Measurements from ENCODE around the gene TMEM176A.

Gene TMEM176A

GRCh38 chr7:150851492-150852370 lies 51.2 kb downstream of the TMEM176A start:
- H3K27me3 ChIP-seq (ENCODE audit: control insufficient read depth in 1 of 2, insufficient read depth in 1 of 2, low read length in 2 of 2), result peaks cover 0 to 24% of the 10 kb centered on the region in 2 experiments
- WGBS, result 80% methylated on average over 19 of the region's 19 CpGs

GRCh38 chr7:150852371-150852905 lies 51.9 kb downstream of the TMEM176A start, which contains the start of gene AOC1:
Gene AOC1 (plus strand): TSS chr7:150852517. CDS start chr7:150856471, 3,954 bp downstream.
- H3K4me1 ChIP-seq (ENCODE audit: control insufficient read depth, insufficient read depth, low read depth, low read length), result peaks cover 1% of the 10 kb centered on the region
- H3K36me3 ChIP-seq (ENCODE audit: control insufficient read depth in 1 of 2, insufficient read depth in 2 of 2, low read depth in 1 of 2, low read length in 2 of 2), result no peaks in the 10 kb centered on the region
- H3K4me2 ChIP-seq (ENCODE audit: low read length, poor library complexity, severe bottlenecking), result no peak within 1 kb of the TSS
- H4K91ac ChIP-seq (ENCODE audit: low read length), result no peak within 1 kb of the TSS
- H4K8ac ChIP-seq (ENCODE audit: low read length), result no peak within 1 kb of the TSS
- WGBS, result 66% methylated on average over 8 of the region's 8 CpGs
- DNase-seq, result no peak
- H2BK5ac ChIP-seq (ENCODE audit: low read depth, low read length, poor library complexity, severe bottlenecking), result no peak within 1 kb of the TSS
- H3K79me1 ChIP-seq (replicated peaks; ENCODE audit: low read length, poor library complexity, severe bottlenecking), result no peaks in the 10 kb centered on the region
- H3K27ac ChIP-seq (ENCODE audit: low read length, poor library complexity, severe bottlenecking), result no peak within 1 kb of the TSS
- no peak within 1 kb of the TSS for H3K23ac ChIP-seq (ENCODE audit: low read length in 2 of 2)
- no peak within 1 kb of the TSS for H3K14ac ChIP-seq (ENCODE audit: low read length in 2 of 2)
- H3K18ac ChIP-seq (ENCODE audit: low read depth in 1 of 2, low read length in 2 of 2), result no peak within 1 kb of the TSS
- H3K4ac ChIP-seq (ENCODE audit: low read depth in 1 of 2, low read length in 2 of 2), result no peak within 1 kb of the TSS
- no peak within 1 kb of the TSS for H2AK5ac ChIP-seq (ENCODE audit: low read length, severe bottlenecking)
- H2BK120ac ChIP-seq (ENCODE audit: low read depth, low read length), result no peak within 1 kb of the TSS
- no peak within 1 kb of the TSS for H2BK12ac ChIP-seq (ENCODE audit: low read length in 2 of 2)
- H3K9ac ChIP-seq (ENCODE audit: low read length), result no peak within 1 kb of the TSS
- peaks cover 0 to 24% of the 10 kb centered on the region in 2 experiments for H3K27me3 ChIP-seq (ENCODE audit: control insufficient read depth in 1 of 2, insufficient read depth in 1 of 2, low read length in 2 of 2)
- no peak within 1 kb of the TSS for H2BK15ac ChIP-seq (ENCODE audit: low read depth, poor library complexity, severe bottlenecking)
- no peaks in the 10 kb centered on the region for H3K9me3 ChIP-seq (ENCODE audit: control insufficient read depth, low read length)
- no peak within 1 kb of the TSS for H3K4me3 ChIP-seq (ENCODE audit: insufficient read depth in 1 of 2, low read depth in 1 of 2, low read length in 2 of 2)
- H2AFZ ChIP-seq (ENCODE audit: low read depth, low read length), result no peak within 1 kb of the TSS

More at GRCh38 chr7:150851492-150852370, 51.2 kb downstream of the TMEM176A start:
- Histone ChIP-seq H2AK5ac (ENCODE audit: low read length, severe bottlenecking) (no peak overlapping the region), H3K36me3 (ENCODE audit: control insufficient read depth in 1 of 2, insufficient read depth in 2 of 2, low read depth in 1 of 2, low read length in 2 of 2) (no peaks in the 10 kb centered on the region), H3K79me1 (replicated peaks; ENCODE audit: low read length, poor library complexity, severe bottlenecking) (no peaks in the 10 kb centered on the region), H3K23ac (ENCODE audit: low read length in 2 of 2) (no peak overlapping the region), H4K8ac (ENCODE audit: low read length) (no peak overlapping the region), H2BK12ac (ENCODE audit: low read length in 2 of 2) (no peak overlapping the region), H4K91ac (ENCODE audit: low read length) (no peak overlapping the region), H3K4me2 (ENCODE audit: low read length, poor library complexity, severe bottlenecking) (no peak overlapping the region), H2BK5ac (ENCODE audit: low read depth, low read length, poor library complexity, severe bottlenecking) (no peak overlapping the region), H3K27ac (ENCODE audit: low read length, poor library complexity, severe bottlenecking) (no peak overlapping the region), H2BK120ac (ENCODE audit: low read depth, low read length) (no peak overlapping the region), H3K4ac (ENCODE audit: low read depth in 1 of 2, low read length in 2 of 2) (no peak overlapping the region), H3K14ac (ENCODE audit: low read length in 2 of 2) (no peak overlapping the region), H3K4me3 (ENCODE audit: insufficient read depth in 1 of 2, low read depth in 1 of 2, low read length in 2 of 2) (no peak overlapping the region), H3K18ac (ENCODE audit: low read depth in 1 of 2, low read length in 2 of 2) (no peak overlapping the region), H3K4me1 (ENCODE audit: control insufficient read depth, insufficient read depth, low read depth, low read length) (peaks cover 1% of the 10 kb centered on the region), H3K9me3 (ENCODE audit: control insufficient read depth, low read length) (no peaks in the 10 kb centered on the region), H3K9ac (ENCODE audit: low read length) (no peak overlapping the region), H2BK15ac (ENCODE audit: low read depth, poor library complexity, severe bottlenecking) (no peak overlapping the region), H2AFZ (ENCODE audit: low read depth, low read length) (no peak overlapping the region)
- no peak for DNase-seq

- H3K14ac ChIP-seq (ENCODE audit: low read length in 2 of 2), result no peak overlapping the region
- no peaks in the 10 kb centered on the region for H3K36me3 ChIP-seq (ENCODE audit: control insufficient read depth in 1 of 2, insufficient read depth in 2 of 2, low read depth in 1 of 2, low read length in 2 of 2)
- H2AK5ac ChIP-seq (ENCODE audit: low read length, severe bottlenecking), result no peak overlapping the region
- no peak overlapping the region for H2BK5ac ChIP-seq (ENCODE audit: low read depth, low read length, poor library complexity, severe bottlenecking)
- H3K4ac ChIP-seq (ENCODE audit: low read depth in 1 of 2, low read length in 2 of 2), result no peak overlapping the region
- no peak overlapping the region for H3K27ac ChIP-seq (ENCODE audit: low read length, poor library complexity, severe bottlenecking)
- no peak overlapping the region for H3K9ac ChIP-seq (ENCODE audit: low read length)
- H3K23ac ChIP-seq (ENCODE audit: low read length in 2 of 2), result no peak overlapping the region
- no peak overlapping the region for H4K91ac ChIP-seq (ENCODE audit: low read length)
- H2AFZ ChIP-seq (ENCODE audit: low read depth, low read length), result no peak overlapping the region
- WGBS, result 79% methylated on average over 17 of the region's 19 CpGs
- no peak for DNase-seq
- H2BK15ac ChIP-seq (ENCODE audit: low read depth, poor library complexity, severe bottlenecking), result no peak overlapping the region
- H2BK12ac ChIP-seq (ENCODE audit: low read length in 2 of 2), result no peak overlapping the region
- H3K18ac ChIP-seq (ENCODE audit: low read depth in 1 of 2, low read length in 2 of 2), result no peak overlapping the region
- no peak overlapping the region for H4K8ac ChIP-seq (ENCODE audit: low read length)
- peaks cover 1% of the 10 kb centered on the region for H3K4me1 ChIP-seq (ENCODE audit: control insufficient read depth, insufficient read depth, low read depth, low read length)
- H3K9me3 ChIP-seq (ENCODE audit: control insufficient read depth, low read length), result no peaks in the 10 kb centered on the region
- peaks cover 0 to 24% of the 10 kb centered on the region in 2 experiments for H3K27me3 ChIP-seq (ENCODE audit: control insufficient read depth in 1 of 2, insufficient read depth in 1 of 2, low read length in 2 of 2)
- no peak overlapping the region for H3K4me3 ChIP-seq (ENCODE audit: insufficient read depth in 1 of 2, low read depth in 1 of 2, low read length in 2 of 2)
- H3K4me2 ChIP-seq (ENCODE audit: low read length, poor library complexity, severe bottlenecking), result no peak overlapping the region
- no peaks in the 10 kb centered on the region for H3K79me1 ChIP-seq (replicated peaks; ENCODE audit: low read length, poor library complexity, severe bottlenecking)
- no peak overlapping the region for H2BK120ac ChIP-seq (ENCODE audit: low read depth, low read length)
Observed at GRCh38 chr7:150854066-150855000, 53.8 kb downstream of the TMEM176A start.

Data from mesenchymal stem cell (in vitro differentiated cells and primary cell).